HG03097 (cell line): ENCODE measurements around the gene PDE7B.
"Not testable (repeated sequence)": the region's sequence is repeated elsewhere in the genome, so short reads cannot be mapped to it uniquely, and the experiment has no call there.

ENCODE experiments used
- ATAC-seq: cut with Tn5 transposase; IDR thresholded peaks from one replicate; pipeline ENCODE4 v1.9.1; 2021; ENCODE audit not compliant: unreplicated experiment, low FRiP score

Gene PDE7B

GRCh38 chr6:136090929-136091328 is 239.4 kb downstream of the PDE7B start:
- no peak for ATAC-seq

GRCh38 chr6:136092897-136093296 is 241.4 kb downstream of the PDE7B start:
- no peak for ATAC-seq

GRCh38 chr6:136093835-136094234 is 242.3 kb downstream of the PDE7B start:
- no peak for ATAC-seq

- no peak for ATAC-seq
Measured at GRCh38 chr6:136094812-136095211, 243.3 kb downstream of the PDE7B start.

- ATAC-seq: no peak
Measured at GRCh38 chr6:136095986-136096385, 244.5 kb downstream of the PDE7B start.

- ATAC-seq: no peak
Measured at GRCh38 chr6:136102991-136103688, 251.6 kb downstream of the PDE7B start.

- no peak for ATAC-seq
Measured at GRCh38 chr6:136103763-136104311, 252.3 kb downstream of the PDE7B start.

- ATAC-seq: no peak
Measured at GRCh38 chr6:136104556-136104955, 253.1 kb downstream of the PDE7B start.

GRCh38 chr6:136105797-136106196 is 254.3 kb downstream of the PDE7B start:
- ATAC-seq: not testable (repeated sequence)

GRCh38 chr6:136108361-136108945 is 257.0 kb downstream of the PDE7B start:
- no peak for ATAC-seq

GRCh38 chr6:136111831-136112230 is 260.3 kb downstream of the PDE7B start:
- ATAC-seq: no peak

GRCh38 chr6:136112262-136112661 is 260.8 kb downstream of the PDE7B start:
- no peak for ATAC-seq

- no peak for ATAC-seq
Measured at GRCh38 chr6:136113736-136114173, 262.3 kb downstream of the PDE7B start.

GRCh38 chr6:136114661-136115060 is 263.2 kb downstream of the PDE7B start:
- no peak for ATAC-seq

GRCh38 chr6:136115941-136116340 is 264.4 kb downstream of the PDE7B start:
- ATAC-seq: no peak

GRCh38 chr6:136117081-136117480 is 265.6 kb downstream of the PDE7B start:
- no peak for ATAC-seq

GRCh38 chr6:136118787-136119186 is 267.3 kb downstream of the PDE7B start:
- no peak for ATAC-seq

GRCh38 chr6:136123468-136123867 is 272.0 kb downstream of the PDE7B start:
- no peak for ATAC-seq

- no peak for ATAC-seq
Measured at GRCh38 chr6:136125585-136125984, 274.1 kb downstream of the PDE7B start.

GRCh38 chr6:136127873-136128272 is 276.4 kb downstream of the PDE7B start:
- no peak for ATAC-seq

- no peak for ATAC-seq
Measured at GRCh38 chr6:136129365-136129764, 277.9 kb downstream of the PDE7B start.

- ATAC-seq: no peak
Measured at GRCh38 chr6:136134268-136134667, 282.8 kb downstream of the PDE7B start.
